ENCODE measurements around the gene RASSF10. TPM values are rescaled to one million over a fixed set of nuclear protein-coding genes. Genes with fewer than 3 reads are reported as not detected.

Gene RASSF10
- total RNA-seq, 1 donor from 2014 or later: 2.9 TPM

DNA sequence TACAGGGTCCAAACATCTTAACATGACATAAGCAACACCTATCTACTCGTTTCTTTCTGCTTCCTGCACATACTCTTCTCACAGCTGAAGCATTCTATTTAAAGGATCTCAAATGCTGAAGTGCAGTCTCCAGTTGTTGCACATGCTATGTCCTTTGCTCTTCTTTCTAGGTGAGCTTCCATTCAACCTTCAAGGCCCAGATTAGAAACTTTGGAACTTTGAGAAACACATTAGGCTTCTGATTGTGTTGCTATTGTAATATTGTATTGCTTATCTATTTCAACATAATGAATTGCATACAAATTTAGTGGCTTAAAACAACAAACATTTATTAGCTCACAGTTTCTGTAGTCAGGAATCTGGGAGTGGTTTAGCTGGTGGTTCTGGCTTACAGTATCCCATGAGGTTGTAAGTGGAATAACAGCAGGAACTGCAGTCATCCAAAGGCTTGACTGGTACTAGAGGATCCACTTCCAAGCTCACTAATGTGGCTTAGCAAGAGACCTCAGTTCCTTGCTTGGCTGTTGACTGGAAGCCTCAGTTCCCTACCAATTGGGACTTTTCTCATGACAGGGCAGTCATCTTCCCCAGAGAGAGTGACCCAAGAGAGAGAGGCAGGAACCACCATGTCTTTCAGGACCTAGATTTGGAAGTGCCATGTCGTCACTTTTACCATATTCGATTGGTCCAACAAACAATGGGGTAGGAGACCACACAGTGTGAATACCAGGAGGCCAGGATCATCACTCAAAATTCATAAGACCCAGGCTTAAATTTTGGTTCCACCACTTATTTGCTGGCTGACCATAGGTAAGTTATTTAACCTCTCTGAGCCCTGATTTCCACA is 27.2 kb upstream of the RASSF10 start:
- no peaks in the 10 kb centered on the region for H3K79me2 ChIP-seq (ENCODE audit: low read depth)
- no peak for DNase-seq (ENCODE audit: low spot score)
- H3K9me3 ChIP-seq (ENCODE audit: low read depth): no peaks in the 10 kb centered on the region
- H2AFZ ChIP-seq (replicated peaks): no peak overlapping the region
- peaks cover 6% of the 10 kb centered on the region for H3F3A ChIP-seq (ENCODE audit: low read depth)
- no peak overlapping the region for H3K4me2 ChIP-seq
- Mint-ChIP-seq H3K4me3 (no peak overlapping the region), H3K4me1 (peaks cover 46% of the 10 kb centered on the region), H3K27ac (peak overlapping the region; percentile 11), H3K9me3 (no peaks in the 10 kb centered on the region), H3K36me3 (peaks cover 3% of the 10 kb centered on the region), H3K27me3 (ENCODE audit: insufficient read depth, low read depth) (no peaks in the 10 kb centered on the region)
- peaks cover 18% of the 10 kb centered on the region for H3K4me1 ChIP-seq
- H3K27ac ChIP-seq: no peak overlapping the region
- H4K20me1 ChIP-seq (ENCODE audit: low read depth): no peaks in the 10 kb centered on the region
- no peaks in the 10 kb centered on the region for H3K27me3 ChIP-seq
- no peak overlapping the region for H3K9ac ChIP-seq
- TF ChIP-seq, protein P1, sequence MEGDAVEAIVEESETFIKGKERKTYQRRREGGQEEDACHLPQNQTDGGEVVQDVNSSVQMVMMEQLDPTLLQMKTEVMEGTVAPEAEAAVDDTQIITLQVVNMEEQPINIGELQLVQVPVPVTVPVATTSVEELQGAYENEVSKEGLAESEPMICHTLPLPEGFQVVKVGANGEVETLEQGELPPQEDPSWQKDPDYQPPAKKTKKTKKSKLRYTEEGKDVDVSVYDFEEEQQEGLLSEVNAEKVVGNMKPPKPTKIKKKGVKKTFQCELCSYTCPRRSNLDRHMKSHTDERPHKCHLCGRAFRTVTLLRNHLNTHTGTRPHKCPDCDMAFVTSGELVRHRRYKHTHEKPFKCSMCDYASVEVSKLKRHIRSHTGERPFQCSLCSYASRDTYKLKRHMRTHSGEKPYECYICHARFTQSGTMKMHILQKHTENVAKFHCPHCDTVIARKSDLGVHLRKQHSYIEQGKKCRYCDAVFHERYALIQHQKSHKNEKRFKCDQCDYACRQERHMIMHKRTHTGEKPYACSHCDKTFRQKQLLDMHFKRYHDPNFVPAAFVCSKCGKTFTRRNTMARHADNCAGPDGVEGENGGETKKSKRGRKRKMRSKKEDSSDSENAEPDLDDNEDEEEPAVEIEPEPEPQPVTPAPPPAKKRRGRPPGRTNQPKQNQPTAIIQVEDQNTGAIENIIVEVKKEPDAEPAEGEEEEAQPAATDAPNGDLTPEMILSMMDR (IDR thresholded peaks at IDR 0.05): no peak
- TF ChIP-seq EZH2 (IDR thresholded peaks at IDR 0.05): no peak
- no peak for TF ChIP-seq EZH2phosphoT487 (IDR thresholded peaks at IDR 0.05)
- H3K4me3 ChIP-seq: no peak overlapping the region
- H3K36me3 ChIP-seq: no peaks in the 10 kb centered on the region

DNA sequence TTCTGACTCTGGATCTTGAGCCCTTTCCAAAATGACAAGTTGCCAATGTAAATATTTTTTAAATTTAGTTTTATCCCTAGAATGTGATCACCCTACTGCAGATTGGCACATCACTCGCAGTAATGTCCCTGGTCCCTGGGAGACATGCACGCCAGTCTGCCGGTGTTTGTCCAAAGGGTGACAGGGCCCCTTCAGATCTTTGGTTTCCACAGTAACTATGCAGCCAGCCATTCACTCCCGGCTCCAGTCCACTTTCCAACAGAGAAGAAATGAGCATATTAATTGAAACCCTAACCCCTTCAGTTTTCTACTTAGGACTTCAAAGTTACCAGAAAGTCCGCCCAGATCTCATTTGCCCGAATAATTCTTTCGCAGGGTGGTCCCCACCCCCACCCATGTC is 25.8 kb upstream of the RASSF10 start:
- no peak overlapping the region for H2AFZ ChIP-seq (replicated peaks)
- no peak overlapping the region for H3K27ac ChIP-seq
- no peak for DNase-seq (ENCODE audit: low spot score)
- peak overlapping the region; percentile 99 for H3K27ac Mint-ChIP-seq
- peaks cover 46% of the 10 kb centered on the region for H3K4me1 Mint-ChIP-seq
- H3K4me2 ChIP-seq: peak overlapping the region; percentile 24
- H3K9ac ChIP-seq: no peak overlapping the region
- H3K36me3 Mint-ChIP-seq: peaks cover 3% of the 10 kb centered on the region
- peaks cover 18% of the 10 kb centered on the region for H3K4me1 ChIP-seq
- TF ChIP-seq EZH2phosphoT487 (IDR thresholded peaks at IDR 0.05) (no peak), EZH2 (IDR thresholded peaks at IDR 0.05) (no peak)
- TF ChIP-seq, protein P1 (IDR thresholded peaks at IDR 0.05): no peak
- no peaks in the 10 kb centered on the region for H3K9me3 Mint-ChIP-seq
- H3K79me2 ChIP-seq (ENCODE audit: low read depth): no peaks in the 10 kb centered on the region
- H4K20me1 ChIP-seq (ENCODE audit: low read depth): no peaks in the 10 kb centered on the region
- no peaks in the 10 kb centered on the region for H3K36me3 ChIP-seq
- peaks cover 6% of the 10 kb centered on the region for H3F3A ChIP-seq (ENCODE audit: low read depth)
- no peak overlapping the region for H3K4me3 ChIP-seq
- no peaks in the 10 kb centered on the region for H3K27me3 ChIP-seq
- H3K4me3 Mint-ChIP-seq: peak overlapping the region; percentile 57
- no peaks in the 10 kb centered on the region for H3K27me3 Mint-ChIP-seq (ENCODE audit: insufficient read depth, low read depth)
- no peaks in the 10 kb centered on the region for H3K9me3 ChIP-seq (ENCODE audit: low read depth)

DNA sequence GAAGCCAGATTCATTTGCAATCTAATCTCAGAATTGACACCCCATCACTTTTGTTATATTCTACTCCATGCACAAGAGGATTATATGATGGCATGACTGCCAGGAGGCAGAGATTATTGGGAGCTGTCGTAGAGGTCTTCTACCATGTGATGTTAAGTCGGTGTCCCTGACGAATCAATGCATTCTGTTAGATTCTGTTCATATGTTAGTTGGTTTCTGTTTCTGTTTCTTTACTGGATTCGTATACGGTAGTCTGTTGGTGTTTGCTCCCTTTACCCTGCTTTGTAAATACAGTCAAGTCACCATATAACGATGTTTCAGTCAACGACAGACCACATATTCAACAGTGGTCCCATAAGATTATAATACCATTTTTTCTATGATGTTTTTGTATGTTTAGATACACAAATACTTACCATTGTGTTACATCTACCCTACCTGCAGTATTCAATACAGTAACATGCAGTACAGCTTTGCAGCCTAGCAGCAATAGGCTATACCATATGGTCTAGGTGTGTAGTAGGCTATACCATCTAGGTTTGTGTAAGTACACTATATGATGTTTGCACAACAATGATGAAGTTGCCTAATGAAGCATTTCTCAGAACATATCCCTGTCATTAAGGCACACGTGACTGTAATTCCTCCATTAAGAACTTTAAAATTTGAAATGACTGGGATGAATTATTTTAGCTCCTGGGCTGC is 22.8 kb upstream of the RASSF10 start:
- Histone ChIP-seq H3K4me3 (no peak overlapping the region), H3K27me3 (no peaks in the 10 kb centered on the region), H3F3A (ENCODE audit: low read depth) (no peaks in the 10 kb centered on the region), H3K27ac (no peak overlapping the region), H3K9me3 (ENCODE audit: low read depth) (no peaks in the 10 kb centered on the region), H3K4me2 (no peak overlapping the region), H4K20me1 (ENCODE audit: low read depth) (no peaks in the 10 kb centered on the region), H3K36me3 (no peaks in the 10 kb centered on the region), H3K9ac (no peak overlapping the region), H3K79me2 (ENCODE audit: low read depth) (no peaks in the 10 kb centered on the region), H2AFZ (replicated peaks) (no peak overlapping the region), H3K4me1 (peaks cover 17% of the 10 kb centered on the region)
- TF ChIP-seq EZH2phosphoT487 (IDR thresholded peaks at IDR 0.05): no peak
- Mint-ChIP-seq H3K9me3 (peaks cover 4% of the 10 kb centered on the region), H3K27ac (no peak overlapping the region), H3K36me3 (peaks cover 3% of the 10 kb centered on the region), H3K4me3 (no peak overlapping the region), H3K4me1 (peaks cover 49% of the 10 kb centered on the region), H3K27me3 (ENCODE audit: insufficient read depth, low read depth) (no peaks in the 10 kb centered on the region)
- no peak for DNase-seq (ENCODE audit: low spot score)

All from neural progenitor cell (in vitro differentiated cells).